GM19035 (cell line): ENCODE measurements around the gene SLC16A1.
"Not testable (repeated sequence)": the region's sequence is repeated elsewhere in the genome, so short reads cannot be mapped to it uniquely, and the experiment has no call there.

Experiments
- ATAC-seq: cut with Tn5 transposase; IDR thresholded peaks from one replicate; pipeline ENCODE4 v1.9.1; 2021; ENCODE audit not compliant: unreplicated experiment

The SLC16A1 gene

GRCh38 chr1:112973788-112974187 is 17.8 kb upstream of the SLC16A1 start:
- ATAC-seq: no peak

DNA sequence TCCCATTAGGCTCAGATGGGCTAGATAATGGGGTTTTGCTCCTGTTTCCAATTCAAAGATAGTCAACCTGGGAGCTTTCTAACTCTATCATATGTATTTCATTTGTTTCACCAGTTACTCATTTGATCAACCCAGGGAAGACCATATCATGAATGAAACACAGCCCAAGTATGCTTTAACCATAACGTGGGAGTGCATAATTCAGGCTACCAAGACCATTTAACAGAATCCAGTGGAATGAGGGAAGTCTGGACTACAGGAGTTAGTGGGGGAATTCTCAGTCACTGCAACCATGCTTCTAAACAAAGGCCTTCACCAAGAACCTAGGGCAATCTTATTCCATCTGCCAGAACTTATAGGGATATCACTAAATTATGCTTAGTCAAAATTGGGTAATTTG is 15.0 kb upstream of the SLC16A1 start:
- no peak for ATAC-seq

DNA sequence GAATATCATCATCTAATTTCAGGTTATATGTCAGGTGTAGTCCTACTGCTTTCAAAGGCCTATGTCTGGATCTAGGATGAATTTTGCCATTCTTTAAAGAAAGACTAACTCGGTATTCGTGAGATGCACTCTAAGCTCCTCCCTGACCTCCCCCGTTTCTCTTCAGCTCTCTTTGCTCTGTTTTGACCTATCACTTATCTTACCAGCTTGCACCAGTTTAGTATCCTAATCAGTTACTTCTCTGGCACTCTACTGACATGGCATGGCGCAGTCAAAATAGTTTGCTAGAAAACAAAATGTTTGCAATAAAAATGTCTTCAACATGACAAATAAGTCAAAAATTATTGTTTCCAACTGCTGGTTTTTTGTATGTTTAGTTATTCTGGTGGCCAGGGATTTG is 8.4 kb upstream of the SLC16A1 start:
- ATAC-seq: no peak

DNA sequence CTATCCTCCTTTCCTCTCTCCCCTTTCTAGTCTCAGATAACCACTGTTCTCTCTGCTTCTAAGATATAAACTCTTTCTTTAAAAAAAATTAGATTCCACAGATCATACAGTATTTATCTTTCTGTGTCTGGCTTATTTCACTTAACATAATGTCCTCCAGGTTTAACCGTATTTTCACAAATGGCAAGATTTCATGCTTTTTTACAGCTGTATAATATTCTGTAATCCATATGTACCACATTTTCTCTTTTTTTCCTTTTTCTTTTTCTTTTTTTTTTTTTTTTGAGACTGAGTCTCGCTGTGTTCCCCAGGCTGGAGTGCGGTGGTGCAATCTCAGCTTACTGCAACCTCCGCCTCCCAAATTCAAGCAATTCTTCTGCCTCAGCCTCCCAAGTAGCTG is 5.1 kb upstream of the SLC16A1 start:
- no peak for ATAC-seq

DNA sequence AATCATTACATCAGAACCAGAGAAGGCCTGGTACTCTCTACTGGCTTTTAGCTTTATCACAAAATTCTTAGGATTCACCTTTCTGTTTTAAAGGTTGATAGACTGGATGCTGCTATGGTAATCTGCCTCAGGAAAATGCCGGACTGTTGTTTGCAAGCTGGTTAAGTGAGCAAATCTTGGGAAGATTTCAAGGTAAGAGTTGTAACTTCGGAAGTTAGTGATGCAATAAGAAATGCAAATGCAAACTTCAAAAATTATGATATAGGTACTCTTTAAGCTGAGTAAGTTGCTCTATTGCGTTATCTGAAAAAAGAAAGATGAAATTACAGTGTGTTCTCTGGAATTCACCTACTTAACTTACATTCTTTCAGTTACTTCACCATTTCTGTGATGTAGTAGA is 4.4 kb upstream of the SLC16A1 start:
- ATAC-seq: no peak

DNA sequence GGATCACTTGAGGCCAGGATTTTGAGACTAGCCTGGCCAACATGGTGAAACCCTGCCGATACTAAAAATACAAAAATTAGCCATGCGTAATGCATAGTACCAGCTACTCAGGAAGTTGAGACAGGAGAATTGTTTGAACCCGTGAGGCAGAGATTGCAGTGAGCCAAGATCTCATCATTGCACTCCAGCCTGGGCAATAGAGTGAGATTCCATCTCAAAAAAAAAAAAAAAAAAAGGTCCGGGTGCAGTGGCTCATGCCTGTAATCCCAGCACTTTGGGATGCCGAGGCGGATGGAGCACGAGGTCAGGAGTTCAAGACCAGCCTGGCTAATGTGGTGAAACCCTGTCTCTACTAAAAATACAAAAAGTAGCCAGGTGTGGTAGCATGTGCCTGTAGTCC is 2.2 kb upstream of the SLC16A1 start:
- not testable (repeated sequence) for ATAC-seq

DNA sequence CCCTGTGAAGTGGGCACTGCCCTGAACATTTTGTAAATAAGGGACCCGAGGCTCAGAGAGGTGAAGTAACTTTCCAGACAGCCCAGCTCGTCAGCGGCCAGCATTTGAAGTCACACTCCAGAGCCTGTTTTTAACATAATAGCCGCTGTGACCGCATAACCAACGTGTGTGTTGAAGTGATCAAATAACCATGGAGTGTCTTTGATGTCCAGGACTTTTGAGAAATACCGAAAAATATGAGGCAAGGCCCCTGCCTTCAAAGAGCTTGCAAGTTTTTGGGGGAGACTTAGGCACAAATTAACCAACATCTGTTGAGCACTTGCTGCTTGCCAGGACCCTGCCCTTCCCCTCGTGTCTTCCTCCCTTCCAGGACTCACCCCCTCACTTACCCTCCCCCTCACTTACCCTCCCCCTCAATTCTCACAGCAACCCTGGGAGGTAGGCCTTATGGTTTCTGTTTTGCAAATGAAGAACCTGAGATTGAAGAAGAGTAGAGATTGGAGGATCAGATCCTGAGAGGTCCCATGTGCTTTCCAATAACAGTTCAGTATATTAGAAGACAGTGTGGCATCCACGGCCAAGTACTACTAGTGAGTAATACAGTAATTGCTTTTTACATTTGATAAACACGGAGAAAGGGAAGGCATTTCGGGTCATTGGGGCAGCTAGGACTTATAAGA is 1.3 kb upstream of the SLC16A1 start:
- peak; percentile 46 for ATAC-seq

GRCh38 chr1:112956544-112957132 is 642 bp upstream of the SLC16A1 start:
- peak; percentile 9 for ATAC-seq

DNA sequence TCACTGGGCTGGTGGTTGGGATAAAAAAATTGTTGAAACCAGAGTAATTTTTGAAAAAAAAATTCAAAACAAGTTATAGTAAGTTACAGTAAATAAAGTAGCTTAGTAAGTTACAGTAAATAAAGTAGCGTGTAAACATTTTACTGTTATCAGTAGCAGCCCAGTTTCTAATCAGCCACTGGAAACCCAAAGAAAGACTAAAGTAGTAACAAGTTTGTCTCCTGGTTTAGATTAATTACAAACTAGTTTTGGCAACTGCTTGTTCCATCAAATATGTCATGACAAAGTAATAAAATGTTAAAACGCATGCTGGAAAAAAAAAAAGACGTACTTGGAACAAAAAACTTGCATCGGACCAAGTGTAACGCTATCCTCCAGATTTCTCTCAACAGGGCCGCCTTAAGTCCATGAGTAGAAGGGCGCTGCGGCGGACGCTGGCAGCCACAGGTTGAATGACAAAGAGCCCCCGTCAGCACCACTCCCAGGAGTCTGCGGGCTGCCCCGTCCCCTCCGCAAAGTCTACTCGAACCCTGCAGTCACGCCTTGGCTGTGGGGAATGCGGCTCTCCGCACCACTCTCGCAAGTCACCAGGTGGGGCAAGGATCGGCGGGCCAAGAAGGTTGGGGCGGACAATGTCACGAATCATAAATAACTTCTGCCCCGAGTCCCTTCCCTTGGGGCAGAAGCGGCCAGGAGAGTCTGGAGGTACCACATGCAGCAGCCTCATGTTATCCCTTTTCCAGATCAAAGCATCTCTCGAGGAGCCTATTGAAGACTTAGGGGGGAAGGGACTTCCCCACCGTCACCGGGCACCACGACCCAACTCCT is 837 bp downstream of the SLC16A1 start:
- peak; percentile 4 for ATAC-seq

DNA sequence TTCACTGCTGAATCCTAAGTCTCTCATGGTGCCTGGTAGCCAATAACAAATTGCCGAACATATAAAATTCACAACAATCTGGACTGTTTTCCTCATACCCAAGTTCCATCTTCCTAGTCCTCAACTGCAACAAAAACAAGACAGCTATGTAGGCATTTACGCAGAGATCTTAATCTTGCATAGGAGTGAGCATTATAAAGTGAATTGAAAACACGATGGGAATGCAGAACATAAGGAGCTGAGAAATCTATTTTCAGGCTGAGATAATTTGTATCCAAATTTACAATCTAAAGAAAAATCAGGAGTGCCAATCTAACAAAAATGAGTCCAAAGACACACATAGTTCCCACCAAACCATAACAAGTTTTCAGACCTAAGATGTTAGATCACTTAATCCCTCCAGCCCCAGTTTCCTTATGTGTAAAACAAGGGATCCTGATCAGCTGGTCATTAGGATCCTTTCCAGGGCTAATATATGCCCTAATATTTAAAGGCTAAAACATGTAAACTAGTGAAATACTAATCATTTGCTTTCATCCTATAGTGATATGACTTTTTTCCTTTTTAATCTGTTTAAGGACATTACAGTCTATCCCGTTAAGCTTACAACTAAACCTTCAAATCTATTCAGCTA is 1.9 kb downstream of the SLC16A1 start:
- no peak for ATAC-seq

GRCh38 chr1:112950426-112950825 is 5.6 kb downstream of the SLC16A1 start:
- no peak for ATAC-seq

- no peak for ATAC-seq
Observed at GRCh38 chr1:112946683-112947082, 9.3 kb downstream of the SLC16A1 start.

DNA sequence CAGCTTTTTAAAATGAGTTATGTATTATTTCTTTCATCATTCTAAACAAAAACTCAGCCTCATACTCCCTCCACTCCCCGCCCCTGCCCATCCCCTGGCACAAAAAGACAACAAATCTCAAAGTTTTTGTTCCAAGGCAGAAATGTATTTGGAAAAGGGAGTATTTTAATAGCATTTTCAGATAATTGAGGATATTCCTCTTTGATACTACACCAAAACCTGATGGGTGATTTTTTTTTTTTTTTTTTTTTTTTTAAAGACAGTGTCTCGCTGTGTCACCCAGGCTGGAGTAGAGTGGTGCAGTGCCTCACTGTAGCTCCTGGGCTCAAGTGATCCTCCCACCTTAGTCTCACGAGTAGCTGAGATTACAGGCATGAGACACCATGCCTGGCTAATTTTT is 16.2 kb downstream of the SLC16A1 start:
- ATAC-seq: no peak

GRCh38 chr1:112938210-112938609 is 17.8 kb downstream of the SLC16A1 start:
- ATAC-seq: no peak

GRCh38 chr1:112937495-112937894 is 18.5 kb downstream of the SLC16A1 start:
- ATAC-seq: no peak

DNA sequence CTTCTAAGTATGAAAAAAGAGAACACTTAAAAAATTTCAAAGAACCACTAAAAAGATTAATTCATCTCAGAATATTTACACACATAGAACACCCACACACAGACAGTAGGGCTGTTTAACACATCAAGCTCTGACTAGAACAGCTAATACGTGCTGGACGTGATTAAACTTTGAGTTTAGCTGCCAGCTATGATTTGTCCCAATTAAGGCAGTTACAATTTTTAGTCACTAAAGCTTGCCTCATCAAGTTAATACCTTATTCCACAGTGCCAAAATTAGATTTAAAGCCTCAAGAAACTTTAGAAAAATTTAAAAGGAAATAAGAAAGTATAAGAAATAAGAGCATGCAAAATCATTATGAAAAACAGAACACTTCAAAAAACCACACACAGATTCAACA is 18.9 kb downstream of the SLC16A1 start:
- ATAC-seq: no peak

DNA sequence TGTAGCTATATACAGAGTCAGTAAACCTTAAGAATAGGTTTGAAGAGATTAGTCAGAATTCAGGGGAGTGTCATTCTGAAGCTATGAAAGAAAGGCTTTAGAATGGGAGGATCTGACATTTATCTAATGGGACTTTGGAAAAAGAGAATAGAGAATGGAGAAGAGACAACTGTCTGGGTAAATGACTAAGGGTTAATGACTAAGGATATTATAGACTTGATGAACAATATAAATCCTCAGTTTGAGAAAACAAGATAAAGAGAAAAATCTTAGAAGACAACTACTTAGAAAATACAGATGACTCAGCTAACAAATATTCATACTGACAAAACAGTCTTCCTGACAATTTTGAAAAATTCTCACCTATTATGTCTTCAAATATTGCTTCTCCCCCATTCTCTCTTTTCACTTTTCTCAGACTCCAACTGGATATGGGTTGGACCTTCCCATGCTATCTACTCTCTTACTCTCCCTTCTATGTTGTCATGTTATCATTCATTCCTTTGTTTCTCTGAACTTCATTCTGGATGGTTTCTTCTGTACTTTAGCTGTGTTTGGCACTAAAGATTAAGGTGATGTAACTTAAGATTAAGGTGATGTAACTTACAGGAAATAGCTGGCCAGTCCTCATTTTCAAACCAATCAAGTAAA is 20.4 kb downstream of the SLC16A1 start:
- ATAC-seq: no peak

- ATAC-seq: no peak
Observed at GRCh38 chr1:112934577-112934976, 21.4 kb downstream of the SLC16A1 start.

- ATAC-seq: no peak
Observed at GRCh38 chr1:112933820-112934571, 22.0 kb downstream of the SLC16A1 start.

GRCh38 chr1:112929979-112930378 is 26.0 kb downstream of the SLC16A1 start:
- no peak for ATAC-seq
